Measurements from ENCODE around the gene COG3. TPM values are rescaled to one million over a fixed set of nuclear protein-coding genes. Genes with fewer than 3 reads are reported as not detected.
A peak's percentile ranks its signal among the peaks of the same experiment; 100 is the strongest.

The COG3 gene
- total RNA-seq, 1 donor from 2014 or later = 38.3 TPM

- DNase-seq (ENCODE audit: low spot score in 2 of 2, unreplicated experiment in 2 of 2) = no peak
- Mint-ChIP-seq H3K27ac (peak overlapping the region; percentile 85), H3K9me3 (peaks cover 2% of the 10 kb centered on the region), H3K36me3 (peaks cover 3% of the 10 kb centered on the region), H3K4me3 (peak overlapping the region; percentile 97), H3K27me3 (ENCODE audit: low read depth) (peaks cover 8% of the 10 kb centered on the region), H3K4me1 (peaks cover 42% of the 10 kb centered on the region)
- no peak for TF ChIP-seq CTCF (IDR thresholded peaks at IDR 0.05; ENCODE audit: unreplicated experiment)
Observed at GRCh38 chr13:45466359-45466758, 1.6 kb downstream of the COG3 start.

- peaks cover 12% of the 10 kb centered on the region for H3K9me3 Mint-ChIP-seq
- peaks cover 42% of the 10 kb centered on the region for H3K4me1 Mint-ChIP-seq
- DNase-seq (ENCODE audit: low spot score in 2 of 2, unreplicated experiment in 2 of 2) = no peak
- H3K36me3 Mint-ChIP-seq = peaks cover 17% of the 10 kb centered on the region
- no peaks in the 10 kb centered on the region for H3K27me3 Mint-ChIP-seq (ENCODE audit: low read depth)
- no peak for TF ChIP-seq CTCF (IDR thresholded peaks at IDR 0.05; ENCODE audit: unreplicated experiment)
- H3K27ac Mint-ChIP-seq = no peak overlapping the region
- no peak overlapping the region for H3K4me3 Mint-ChIP-seq
Observed at GRCh38 chr13:45468635-45469034, 3.9 kb downstream of the COG3 start.

- Mint-ChIP-seq H3K27ac (no peak overlapping the region), H3K27me3 (ENCODE audit: low read depth) (no peaks in the 10 kb centered on the region), H3K4me1 (peaks cover 19% of the 10 kb centered on the region), H3K4me3 (no peak overlapping the region), H3K36me3 (peaks cover 17% of the 10 kb centered on the region), H3K9me3 (peaks cover 12% of the 10 kb centered on the region)
- no peak for DNase-seq (ENCODE audit: low spot score in 2 of 2, unreplicated experiment in 2 of 2)
- no peak for TF ChIP-seq CTCF (IDR thresholded peaks at IDR 0.05; ENCODE audit: unreplicated experiment)
Observed at GRCh38 chr13:45472171-45472705, 7.5 kb downstream of the COG3 start.

GRCh38 chr13:45473627-45474026 is 8.9 kb downstream of the COG3 start:
- Mint-ChIP-seq H3K27me3 (ENCODE audit: low read depth) (no peaks in the 10 kb centered on the region), H3K4me3 (no peak overlapping the region), H3K9me3 (peaks cover 12% of the 10 kb centered on the region), H3K27ac (no peak overlapping the region), H3K36me3 (peaks cover 19% of the 10 kb centered on the region), H3K4me1 (peaks cover 6% of the 10 kb centered on the region)
- TF ChIP-seq CTCF (IDR thresholded peaks at IDR 0.05; ENCODE audit: unreplicated experiment) = no peak
- no peak for DNase-seq (ENCODE audit: low spot score in 2 of 2, unreplicated experiment in 2 of 2)

GRCh38 chr13:45474584-45475454 is 10.1 kb downstream of the COG3 start:
- H3K4me1 Mint-ChIP-seq = peaks cover 4% of the 10 kb centered on the region
- H3K36me3 Mint-ChIP-seq = peaks cover 26% of the 10 kb centered on the region
- TF ChIP-seq CTCF (IDR thresholded peaks at IDR 0.05; ENCODE audit: unreplicated experiment) = no peak
- no peak for DNase-seq (ENCODE audit: low spot score in 2 of 2, unreplicated experiment in 2 of 2)
- peaks cover 12% of the 10 kb centered on the region for H3K9me3 Mint-ChIP-seq
- H3K27ac Mint-ChIP-seq = no peak overlapping the region
- H3K27me3 Mint-ChIP-seq (ENCODE audit: low read depth) = no peaks in the 10 kb centered on the region
- H3K4me3 Mint-ChIP-seq = no peak overlapping the region
